GM12892 (cell line): Measurements from ENCODE around the gene SWSAP1.

Experiments used
- POLR2A ChIP-seq: IDR thresholded peaks from 2 replicates; pipeline ENCODE4 v1.6.1; 2011; ENCODE audit warnings: low read depth, low read length, control low read depth
- POLR2AphosphoS5 ChIP-seq: IDR thresholded peaks from 2 replicates; pipeline ENCODE4 v1.6.1; 2011; ENCODE audit warnings: low read depth, low read length, control low read depth
- TAF1 ChIP-seq: IDR thresholded peaks from 2 replicates; pipeline ENCODE4 v1.6.1; 2011; ENCODE audit warnings: low read depth, mild to moderate bottlenecking, control low read depth, low read length, borderline replicate concordance

DNA sequence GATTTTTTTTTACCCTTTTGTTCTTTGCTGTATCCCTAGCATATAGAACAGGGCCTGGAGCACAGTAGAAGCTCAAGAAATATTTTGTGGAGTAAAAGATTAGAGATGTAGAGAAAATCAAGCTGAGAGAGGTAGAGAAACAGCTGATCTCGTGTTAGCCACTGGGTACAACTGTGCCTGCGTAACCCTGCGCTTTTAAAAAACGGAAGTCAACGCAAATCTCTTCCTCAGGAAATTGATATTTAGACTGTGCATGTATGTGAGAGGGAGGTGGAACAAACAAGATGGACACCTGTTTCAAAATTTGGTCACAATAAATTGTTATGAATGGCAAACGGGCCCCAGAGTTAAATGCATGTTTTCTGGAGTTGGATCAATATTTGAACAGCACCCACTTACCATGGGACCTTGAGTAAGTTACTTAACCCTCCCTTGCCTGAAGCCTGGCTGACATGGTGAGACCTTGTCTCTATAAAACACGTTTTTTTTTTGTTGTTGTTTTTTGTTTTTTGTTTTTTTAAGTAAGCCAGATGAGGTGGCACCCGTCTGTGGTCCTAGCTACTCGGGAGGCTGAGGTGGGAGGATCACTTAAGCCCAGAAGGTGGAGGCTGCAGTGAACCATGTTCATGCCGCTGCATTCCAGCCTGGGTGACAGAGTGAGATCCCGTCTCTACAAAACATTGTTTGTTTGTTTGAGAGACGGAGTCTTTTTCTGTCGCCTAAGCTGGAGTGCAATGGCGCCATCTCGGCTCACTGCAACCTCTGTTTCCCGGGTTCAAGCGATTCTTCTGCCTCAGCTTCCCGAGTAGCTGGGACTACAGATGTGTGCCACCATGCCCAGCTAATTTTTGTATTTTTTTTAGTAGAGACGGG lies 12.9 kb downstream of the SWSAP1 start:
- TF ChIP-seq POLR2AphosphoS5 (no peak), TAF1 (no peak), POLR2A (no peak)
